H1 (cell line): Measurements from ENCODE around the gene ARMC3. TPM values are rescaled to one million over a fixed set of nuclear protein-coding genes. Genes with fewer than 3 reads are reported as not detected.

ENCODE experiments used
- ASH2L ChIP-seq: fragments of 200-600, 300-600 bp; sonication (generic); IDR thresholded peaks from one replicate; pipeline ENCODE4 v1.7.1; 2017; ENCODE audit warnings: low read length
- ATF2 ChIP-seq: IDR thresholded peaks from 2 replicates; pipeline ENCODE4 v1.6.1; 2012; ENCODE audit warnings: low read length, inconsistent platforms
- CBX5 ChIP-seq: fragments of 300-800, 300-1000 bp; sonication (generic); IDR thresholded peaks from 2 replicates; pipeline ENCODE4 v1.7.1; 2016; ENCODE audit warnings: antibody characterized with exemption, low read length, low read depth
- GABPA ChIP-seq: IDR thresholded peaks from 2 replicates; pipeline ENCODE4 v1.6.1; 2011; ENCODE audit warnings: mild to moderate bottlenecking, low read length, moderate library complexity, borderline replicate concordance; ENCODE audit not compliant: insufficient read depth
- GTF2F1 ChIP-seq: IDR thresholded peaks from 2 replicates; pipeline ENCODE4 v1.6.1; 2012; ENCODE audit warnings: low read depth, low read length, improper control_type of control experiment, borderline replicate concordance
- JUND ChIP-seq: IDR thresholded peaks from 2 replicates; pipeline ENCODE4 v1.6.1; 2011; ENCODE audit warnings: mild to moderate bottlenecking, improper control_type of control experiment, low read length
- KDM1A ChIP-seq: fragments of 200-600, 300-600 bp; sonication (generic); IDR thresholded peaks from 2 replicates; pipeline ENCODE4 v1.7.1; 2016; ENCODE audit warnings: mild to moderate bottlenecking, low read length, borderline replicate concordance
- MAFK ChIP-seq: IDR thresholded peaks from 2 replicates; pipeline ENCODE4 v1.6.1; 2012; ENCODE audit warnings: low read depth, mild to moderate bottlenecking, improper control_type of control experiment, low read length
- MAX ChIP-seq: IDR thresholded peaks from 2 replicates; pipeline ENCODE4 v1.6.1; 2012; ENCODE audit warnings: inconsistent platforms
- RBBP5 ChIP-seq: IDR thresholded peaks from 2 replicates; pipeline ENCODE4 v1.7.1; 2012; ENCODE audit warnings: low read depth, mild to moderate bottlenecking, inconsistent platforms, low read length, moderate library complexity, borderline replicate concordance
- RNF2 ChIP-seq: fragments of 200-900, 300-1000 bp; sonication (generic); IDR thresholded peaks from 2 replicates; pipeline ENCODE4 v1.7.1; 2016; ENCODE audit warnings: borderline replicate concordance, low read depth, mild to moderate bottlenecking, antibody characterized with exemption, low read length; ENCODE audit not compliant: poor library complexity, severe bottlenecking; ENCODE audit errors: missing control alignments
- RXRA ChIP-seq: IDR thresholded peaks from 2 replicates; pipeline ENCODE4 v1.6.1; 2011; ENCODE audit warnings: low read depth, mild to moderate bottlenecking, low read length, moderate library complexity; ENCODE audit not compliant: insufficient read depth
- SAP30 ChIP-seq: fragments of 300-600 bp; sonication (generic); IDR thresholded peaks from 2 replicates; pipeline ENCODE4 v1.7.1; 2012; ENCODE audit warnings: low read length, moderate library complexity, mild to moderate bottlenecking, inconsistent platforms; ENCODE audit not compliant: insufficient read depth, insufficient replicate concordance
- SIX5 ChIP-seq: IDR thresholded peaks from 2 replicates; pipeline ENCODE4 v1.6.1; 2011; ENCODE audit warnings: mild to moderate bottlenecking, low read depth, low read length
- SP1 ChIP-seq: IDR thresholded peaks from 2 replicates; pipeline ENCODE4 v1.6.1; 2011; ENCODE audit warnings: low read depth, low read length
- SP4 ChIP-seq: IDR thresholded peaks from 2 replicates; pipeline ENCODE4 v1.6.1; 2012; ENCODE audit warnings: low read length, inconsistent platforms
- SRF ChIP-seq: IDR thresholded peaks from 2 replicates; pipeline ENCODE4 v1.6.1; 2011; ENCODE audit warnings: mild to moderate bottlenecking, low read depth, low read length, moderate library complexity
- TAF1 ChIP-seq: IDR thresholded peaks from 2 replicates; pipeline ENCODE4 v1.6.1; 2011; ENCODE audit warnings: mild to moderate bottlenecking, low read depth, low read length
- TAF7 ChIP-seq: optimal IDR thresholded peaks from 2 replicates; pipeline ENCODE3; 2011; ENCODE audit warnings: low read depth, mild to moderate bottlenecking, inconsistent platforms, low read length, moderate library complexity, borderline replicate concordance
- TCF12 ChIP-seq: IDR thresholded peaks from 2 replicates; pipeline ENCODE4 v1.6.1; 2011; ENCODE audit warnings: low read depth, mild to moderate bottlenecking, low read length
- USF2 ChIP-seq: IDR thresholded peaks from 2 replicates; pipeline ENCODE4 v1.6.1; 2011; ENCODE audit warnings: low read length, improper control_type of control experiment
- polyA plus RNA-seq, 7 experiments: library from polyadenylated mRNA; depleted of rRNA in 3 of 7; stranded (reverse) in 5 of 7; unstranded in 2 of 7; fragments of >200 nt in 5 of 7; fragments of 200-250 nt in 2 of 7; gene quantifications; 1 replicate in 5 of 7; 2 replicates in 1 of 7; 4 replicates in 1 of 7; pipeline versions ENCODE4 v1.2.1 to v1.2.3, GENCODE V29; 2011 to 2013; ENCODE audit warnings: missing spikeins in 2 of 7, mixed read lengths in 2 of 7
- total RNA-seq: library from RNA; stranded (reverse); fragmentation: NEBNext Ultra II Directional; extraction: Animal tissue kit (Norgen Biotek cat#: 25700); gene quantifications from 2 replicates; pipeline ENCODE4 v1.2.1, GENCODE V29; 2021

ARMC3 gene
- total and polyA plus RNA-seq, 2 of the 8 experiments (the other 6 are each of a cell fraction or from before 2014, with no cell fraction given) = 0.15 TPM

GRCh38 chr10:22927661-22928403 is at the start of gene ARMC3 (continued):
- TF ChIP-seq RBBP5 (no peak; the same call in none of the 2 replicates), RXRA (no peak), GTF2F1 (no peak), ATF2 (no peak), SIX5 (no peak), ASH2L (peak; percentile 75), SP1 (no peak), TAF7 (no peak), RNF2 (no peak), MAX (peak; percentile 81), TCF12 (no peak), SP4 (no peak), GABPA (no peak), KDM1A (peak; percentile 97), SAP30 (peak; percentile 44), CBX5 (no peak), TAF1 (peak; percentile 58), JUND (no peak), MAFK (no peak), USF2 (no peak), SRF (no peak)
